Measurements from ENCODE around the gene STAG3. TPM values are rescaled to one million over a fixed set of nuclear protein-coding genes. Genes with fewer than 3 reads are reported as not detected.

STAG3 gene
- polyA plus RNA-seq, 3 donors, result 9.2 to 11.8 (median 10.5) TPM

GRCh38 chr7:100155553-100156317 lies 22.0 kb upstream of the STAG3 start:
- no peak for DNase-seq (ENCODE audit: low read depth in 3 of 3, low spot score in 2 of 3)

GRCh38 chr7:100156331-100157068 lies 21.2 kb upstream of the STAG3 start:
- no peak for DNase-seq (ENCODE audit: low read depth in 3 of 3, low spot score in 2 of 3)

GRCh38 chr7:100157069-100157333 lies 20.7 kb upstream of the STAG3 start:
- DNase-seq (ENCODE audit: low read depth in 3 of 3, low spot score in 2 of 3), result no peak

- DNase-seq (ENCODE audit: low read depth in 3 of 3, low spot score in 2 of 3), result no peak
These were observed 20.1 kb upstream of the STAG3 start for GRCh38 chr7:100157334-100158228.

GRCh38 chr7:100158229-100159098 lies 19.3 kb upstream of the STAG3 start, which contains the start of gene TRAPPC14:
Gene TRAPPC14, minus strand, starts transcription at chr7:100158723. Its CDS starts 224 bp downstream, at chr7:100158499.
- DNase-seq (ENCODE audit: low read depth in 3 of 3, low spot score in 2 of 3), result peak in 2 of 3 donors; percentile 82 to 86

- DNase-seq (ENCODE audit: low read depth in 3 of 3, low spot score in 2 of 3), result no peak
These were observed 18.6 kb upstream of the STAG3 start for GRCh38 chr7:100159099-100159623.

- DNase-seq (ENCODE audit: low read depth in 3 of 3, low spot score in 2 of 3), result no peak
These were observed 17.7 kb upstream of the STAG3 start for GRCh38 chr7:100160067-100160466.

- DNase-seq (ENCODE audit: low read depth in 3 of 3, low spot score in 2 of 3), result no peak
These were observed 14.6 kb upstream of the STAG3 start for GRCh38 chr7:100163006-100163531.

GRCh38 chr7:100163871-100164270 lies 13.8 kb upstream of the STAG3 start:
- DNase-seq (ENCODE audit: low read depth in 3 of 3, low spot score in 2 of 3), result no peak

- DNase-seq (ENCODE audit: low read depth in 3 of 3, low spot score in 2 of 3), result no peak
These were observed 11.3 kb upstream of the STAG3 start for GRCh38 chr7:100166317-100166940.

GRCh38 chr7:100166970-100167911 lies 10.5 kb upstream of the STAG3 start:
- DNase-seq (ENCODE audit: low read depth in 3 of 3, low spot score in 2 of 3), result no peak

GRCh38 chr7:100167912-100168323 lies 9.8 kb upstream of the STAG3 start:
- no peak for DNase-seq (ENCODE audit: low read depth in 3 of 3, low spot score in 2 of 3)

- no peak for DNase-seq (ENCODE audit: low read depth in 3 of 3, low spot score in 2 of 3)
These were observed 8.4 kb upstream of the STAG3 start for GRCh38 chr7:100169147-100169850.

- DNase-seq (ENCODE audit: low read depth in 3 of 3, low spot score in 2 of 3), result no peak
These were observed 7.4 kb upstream of the STAG3 start for GRCh38 chr7:100170101-100170897.

GRCh38 chr7:100171087-100171681 lies 6.5 kb upstream of the STAG3 start:
- no peak for DNase-seq (ENCODE audit: low read depth in 3 of 3, low spot score in 2 of 3)

- DNase-seq (ENCODE audit: low read depth in 3 of 3, low spot score in 2 of 3), result no peak
These were observed 5.9 kb upstream of the STAG3 start for GRCh38 chr7:100171840-100172239.

All from right renal cortex interstitium (tissue), 3 donors.